GM18507 (cell line): ENCODE results near the gene CACNG8.

Experiments used
- DNase-seq: peaks from one replicate; pipeline ENCODE4 v3.0.0; 2011; ENCODE audit warnings: low read depth; ENCODE audit not compliant: insufficient read length; ENCODE audit errors: extremely low spot score
- FAIRE-seq: peaks from 2 replicates; lab custom pipeline; 2011; peaks lifted over from hg19 to GRCh38; lab: Jason Lieb, UNC

Gene CACNG8

DNA sequence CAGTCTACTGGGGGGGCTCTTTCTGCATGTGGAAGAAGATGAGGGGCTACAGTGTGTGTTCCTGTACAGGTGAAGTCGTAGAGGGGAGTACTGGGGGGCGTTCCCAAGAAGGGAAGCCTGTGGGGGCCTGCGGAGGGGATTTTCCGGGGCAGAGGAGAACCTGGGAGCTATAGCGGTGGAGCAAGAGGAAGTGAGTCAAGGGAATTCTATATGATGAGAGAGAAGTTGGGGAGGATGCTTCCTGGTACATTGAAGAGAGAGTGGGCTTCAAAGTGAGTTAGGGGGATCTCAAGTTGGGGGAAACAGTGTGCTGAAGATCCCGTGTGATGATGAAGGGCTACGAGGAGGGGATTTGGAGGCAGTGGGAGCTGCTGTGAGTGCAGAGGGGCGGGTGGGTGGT is 1.9 kb upstream of the CACNG8 start:
- no peak for DNase-seq
- no peak for FAIRE-seq

DNA sequence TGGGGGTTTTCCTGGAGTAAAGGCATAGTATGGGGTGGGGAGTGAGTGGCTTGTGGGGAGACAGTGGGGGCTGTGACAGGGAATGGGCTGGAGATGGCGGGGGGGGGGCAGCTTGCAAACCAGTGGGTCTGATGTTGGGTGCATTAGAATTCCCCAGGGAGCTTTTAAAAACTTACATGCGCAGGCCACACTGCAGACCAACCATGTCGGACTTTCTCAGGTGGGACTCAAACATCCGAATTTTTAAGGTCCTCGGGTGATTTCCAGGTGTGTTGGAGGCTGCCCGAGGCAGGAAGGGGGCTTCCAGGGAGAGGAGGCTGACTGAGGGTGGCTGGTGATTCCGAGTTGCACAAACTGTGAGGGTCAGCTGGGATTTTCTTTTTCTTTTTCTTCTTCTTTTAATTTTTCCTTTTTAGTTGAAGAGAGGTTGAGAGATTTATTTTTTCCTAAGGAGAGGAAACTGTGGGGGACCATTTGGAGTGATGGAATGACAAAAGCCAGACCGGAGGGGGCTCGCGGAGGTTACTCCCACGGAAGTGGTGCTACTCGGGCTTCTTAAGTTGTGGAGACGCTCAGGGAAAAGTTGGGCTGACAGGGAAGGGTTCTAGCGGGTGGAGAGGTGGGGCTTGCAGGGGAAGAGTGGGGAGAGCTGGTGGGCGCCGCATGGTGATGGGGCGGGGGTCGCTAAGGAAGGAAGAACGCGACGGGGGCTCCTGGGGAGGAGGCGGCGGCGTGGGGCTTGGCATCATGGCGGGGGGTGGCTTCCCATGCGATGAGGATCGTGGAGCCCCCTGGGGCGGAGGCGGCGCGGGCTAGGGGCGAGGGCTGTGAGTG is 997 bp upstream of the CACNG8 start:
- FAIRE-seq (no peak), DNase-seq (no peak)

DNA sequence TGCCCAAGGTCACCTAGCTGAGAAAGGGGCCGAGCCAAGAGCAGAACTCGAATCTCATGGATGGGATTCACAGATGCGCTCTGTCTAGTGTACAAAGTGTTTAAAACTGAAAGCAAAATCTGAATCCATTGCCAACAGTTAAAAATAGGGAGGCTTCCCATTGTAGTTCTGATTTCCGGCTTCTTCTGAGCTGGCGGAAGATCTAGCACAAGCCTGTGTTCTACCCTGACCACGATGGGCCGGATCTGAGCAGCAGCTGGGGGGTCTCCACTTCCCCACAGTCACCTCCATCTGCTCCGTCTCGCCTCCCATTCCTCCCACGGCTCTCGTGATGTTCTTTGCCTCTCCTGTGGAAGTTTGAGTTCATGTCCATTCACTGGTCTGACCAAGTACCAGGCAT is 2.4 kb downstream of the CACNG8 start:
- no peak for FAIRE-seq
- DNase-seq = no peak

DNA sequence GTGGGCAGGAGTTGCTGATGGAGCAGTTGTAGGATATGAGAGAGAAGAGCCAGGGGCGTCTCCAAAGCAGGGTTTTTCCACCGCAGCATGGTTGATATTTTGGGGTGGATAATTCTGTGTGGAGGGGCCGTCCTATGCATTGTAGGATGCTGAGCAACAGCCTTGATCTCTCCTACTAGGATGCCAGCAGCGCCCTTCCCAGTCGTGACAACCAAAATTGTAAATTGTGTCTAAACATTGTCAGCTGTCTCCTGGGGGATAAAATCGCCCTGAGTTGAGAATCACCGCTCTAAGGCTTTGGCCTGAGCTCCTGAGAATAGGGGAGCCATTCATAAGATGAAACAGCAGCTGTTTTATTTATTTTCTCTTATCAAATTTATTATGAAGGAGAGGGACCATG is 4.2 kb downstream of the CACNG8 start:
- FAIRE-seq (no peak), DNase-seq (no peak)

DNA sequence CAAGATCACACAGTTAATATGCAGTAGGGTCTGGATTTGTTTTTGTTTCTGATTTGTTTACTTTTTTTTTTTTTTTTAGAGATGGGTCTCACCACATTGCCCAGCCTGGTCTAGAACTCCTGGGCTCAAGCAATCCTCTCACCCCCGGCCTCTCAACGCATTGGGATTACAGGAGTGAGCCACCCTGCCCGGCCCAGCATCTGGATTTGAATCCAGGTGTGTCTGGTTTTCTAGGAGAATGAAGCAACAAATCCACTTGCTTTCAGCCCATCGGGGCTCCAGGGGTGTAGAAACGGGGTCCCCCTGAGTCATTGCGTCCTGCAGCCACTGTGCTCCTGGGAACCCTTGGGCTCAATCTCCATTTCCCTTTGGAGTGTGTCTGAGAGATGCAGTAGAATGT is 6.6 kb downstream of the CACNG8 start:
- no peak for FAIRE-seq
- DNase-seq = no peak

DNA sequence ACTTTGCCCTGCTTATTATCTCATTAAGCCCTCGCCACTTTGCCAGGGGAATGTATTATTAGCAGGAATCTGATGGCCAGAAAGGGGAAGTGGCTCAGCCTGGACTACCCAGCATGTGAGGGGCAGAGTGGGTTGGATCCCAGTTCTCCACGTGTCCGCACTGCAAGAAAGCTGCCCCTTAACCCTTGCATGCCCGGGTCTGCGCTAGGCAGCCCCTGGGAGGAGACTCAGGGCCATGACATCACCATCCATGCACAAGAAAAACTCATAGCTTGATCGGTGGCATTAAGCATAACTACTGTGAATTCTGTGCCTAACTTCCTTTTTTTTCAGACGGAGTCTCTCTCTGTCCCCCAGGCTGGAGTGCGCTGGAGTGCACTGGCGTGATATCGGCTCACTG is 8.9 kb downstream of the CACNG8 start:
- DNase-seq = no peak
- FAIRE-seq = no peak

DNA sequence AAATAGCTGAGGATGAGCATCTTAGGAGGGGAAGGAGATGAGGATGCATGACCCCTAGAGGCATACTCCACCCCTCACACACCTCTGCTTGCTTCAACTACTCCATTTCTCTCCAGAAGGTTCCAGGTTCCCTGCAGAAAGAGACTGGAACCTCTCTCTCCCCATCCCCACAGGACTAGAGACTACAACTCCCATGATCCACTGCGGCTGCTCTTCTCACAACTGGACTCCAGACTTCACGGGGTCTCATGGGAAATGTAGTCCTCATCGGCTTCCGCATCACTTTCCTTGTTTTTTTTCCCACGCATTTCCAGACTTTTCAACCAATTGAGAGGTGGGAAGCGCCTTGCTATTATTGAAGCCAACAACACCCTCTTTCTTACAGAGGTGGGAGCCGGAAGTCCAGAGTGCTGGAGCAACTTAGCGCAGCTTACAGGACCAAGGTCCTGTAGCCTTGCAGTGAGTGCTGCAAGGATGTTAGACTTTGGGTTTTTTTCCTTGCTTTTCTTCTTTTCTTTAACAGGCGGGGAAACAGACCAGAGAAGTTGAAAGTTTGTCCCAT is 14.8 kb downstream of the CACNG8 start:
- no peak for DNase-seq
- no peak for FAIRE-seq

DNA sequence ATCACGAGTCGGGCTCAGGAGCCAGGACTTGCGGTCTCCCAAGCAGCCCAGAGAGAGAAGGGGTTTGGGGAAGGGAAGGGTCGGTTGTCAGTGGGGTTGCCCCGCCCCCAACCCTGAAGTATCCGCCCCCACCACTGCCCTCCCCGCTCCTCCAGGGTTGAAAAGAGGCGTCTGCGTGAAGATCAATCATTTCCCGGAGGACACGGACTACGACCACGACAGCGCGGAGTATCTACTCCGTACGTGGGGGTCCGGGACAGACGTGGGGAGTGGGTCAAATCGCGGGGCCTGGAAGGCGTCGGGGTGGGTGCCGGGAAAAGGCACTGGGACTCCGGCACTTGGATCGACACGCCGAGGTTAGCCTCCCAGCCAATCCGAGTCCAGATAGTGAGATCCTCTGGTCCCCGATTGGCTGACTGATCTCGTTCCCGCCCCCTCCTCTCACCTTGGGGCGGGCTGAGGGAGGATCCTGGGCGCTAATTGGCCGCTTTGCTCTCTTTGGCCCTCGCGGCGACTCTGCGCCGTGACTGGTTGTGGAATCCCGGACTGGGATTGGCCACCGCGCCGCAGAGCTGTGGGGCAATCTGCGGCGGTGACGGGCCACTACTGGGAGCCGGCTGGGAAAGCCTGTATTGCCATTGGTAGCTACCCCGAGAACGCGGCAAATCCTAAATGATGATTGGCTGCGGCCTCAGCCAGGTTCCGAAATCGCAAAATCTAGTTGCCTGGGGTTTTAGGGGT is 15.4 kb downstream of the CACNG8 start:
- no peak for DNase-seq
- no peak for FAIRE-seq

DNA sequence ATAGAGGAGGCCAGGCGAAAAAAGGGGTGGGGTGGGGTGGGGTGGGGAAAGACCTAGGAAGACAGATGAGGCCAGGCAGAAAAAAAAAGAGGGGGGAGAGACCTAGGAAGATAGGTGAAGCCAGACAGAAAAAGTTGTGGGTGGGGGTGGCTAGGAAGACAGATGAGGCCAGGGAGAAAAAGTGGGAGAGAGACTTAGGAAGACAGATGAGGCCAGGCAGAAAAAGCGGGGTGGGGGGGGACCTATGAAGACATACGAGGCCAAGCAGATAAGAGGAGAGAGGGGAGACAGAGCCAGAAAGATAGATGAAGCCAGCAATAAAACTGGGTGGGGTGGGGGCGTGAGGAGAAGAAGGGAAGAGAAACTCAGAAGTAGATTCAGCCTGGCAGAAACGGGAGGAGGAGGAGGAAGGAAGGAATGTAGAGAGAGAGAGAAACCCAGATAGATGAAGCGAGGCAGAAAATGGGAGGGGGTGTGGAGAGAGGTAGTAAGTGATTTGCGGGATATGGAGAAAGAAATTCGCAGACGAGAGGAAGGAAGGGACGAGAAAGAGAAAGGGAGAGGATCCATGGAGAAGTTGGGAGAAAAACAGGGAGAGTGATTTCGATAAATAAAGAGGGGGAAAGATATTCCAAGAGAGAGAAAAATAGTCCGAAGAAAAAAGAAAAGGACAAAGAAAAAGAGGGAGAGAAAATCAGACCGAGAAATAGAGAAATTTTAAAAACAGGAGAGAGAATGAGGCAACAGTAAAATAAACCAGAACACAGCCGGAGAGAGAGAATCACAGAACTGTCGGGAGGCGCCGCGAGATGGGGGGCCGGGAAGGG is 16.5 kb downstream of the CACNG8 start:
- DNase-seq (no peak), FAIRE-seq (no peak)

DNA sequence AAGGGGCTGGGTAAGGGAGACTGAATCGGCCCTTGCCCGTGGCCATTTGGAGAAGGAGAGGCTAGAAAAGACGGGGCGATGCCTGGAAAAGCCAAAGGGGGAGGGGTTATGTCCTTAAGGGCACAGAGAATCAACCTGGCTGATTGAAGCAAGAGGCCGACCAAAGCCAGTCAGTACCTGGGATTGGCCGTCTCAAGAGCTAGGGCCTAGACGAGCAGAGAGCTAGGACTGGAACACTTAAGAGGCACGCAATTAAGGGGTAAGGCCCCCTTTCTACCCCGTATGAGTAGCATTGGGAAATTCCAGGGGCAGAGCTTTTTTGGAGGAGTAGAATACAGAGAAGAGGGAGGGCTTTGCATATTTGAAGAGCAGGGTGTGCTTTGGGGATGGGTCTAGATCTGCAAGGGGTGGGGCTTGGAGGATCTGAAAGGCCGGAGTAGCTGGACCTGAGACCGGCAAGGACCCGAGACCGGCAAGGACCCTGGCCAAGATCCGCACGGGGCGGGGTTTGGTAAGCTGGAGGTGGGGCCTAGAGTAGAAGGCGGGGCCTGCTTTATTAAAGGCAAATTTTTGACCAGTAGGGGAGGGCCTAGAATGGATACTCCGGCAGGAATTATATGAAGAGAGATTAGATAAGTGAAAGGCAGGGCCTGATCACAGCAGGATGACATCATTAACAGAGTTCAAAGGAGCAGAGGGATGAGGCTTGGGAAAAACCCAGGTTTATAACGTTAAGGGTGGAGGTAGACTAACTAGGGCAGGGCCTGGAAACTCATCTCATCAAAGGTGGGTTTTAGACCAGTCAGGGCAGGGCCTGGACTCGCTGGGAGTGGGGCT is 18.0 kb downstream of the CACNG8 start:
- FAIRE-seq (no peak), DNase-seq (no peak)

DNA sequence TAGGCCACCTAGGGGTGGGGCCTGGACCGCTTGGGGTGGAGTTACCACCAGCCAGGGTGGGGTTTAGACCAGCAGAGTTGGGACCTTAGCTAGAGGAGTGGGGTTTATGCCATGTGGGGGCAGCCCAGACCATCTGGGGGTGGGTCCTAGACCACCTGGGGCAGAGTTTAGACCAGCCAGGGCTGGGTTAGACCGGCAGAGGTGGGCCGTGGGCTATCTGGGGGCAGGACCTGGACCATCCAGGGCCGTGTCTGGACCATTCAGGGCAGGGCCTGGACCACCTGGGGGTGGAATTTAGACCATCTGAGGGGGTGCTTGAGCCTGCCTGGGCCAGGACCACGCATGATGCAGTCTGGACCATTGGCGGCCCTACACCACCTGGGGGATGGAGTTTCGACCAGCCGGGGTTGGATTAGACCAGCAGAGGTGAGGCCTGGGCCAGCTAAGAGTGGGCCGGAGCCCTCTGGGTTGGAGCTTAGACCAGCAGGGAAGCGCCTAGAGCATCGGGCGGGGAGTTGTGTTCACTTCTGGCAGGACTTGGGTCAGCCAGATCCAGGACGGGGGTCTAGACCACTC is 18.7 kb downstream of the CACNG8 start:
- DNase-seq = no peak
- no peak for FAIRE-seq

DNA sequence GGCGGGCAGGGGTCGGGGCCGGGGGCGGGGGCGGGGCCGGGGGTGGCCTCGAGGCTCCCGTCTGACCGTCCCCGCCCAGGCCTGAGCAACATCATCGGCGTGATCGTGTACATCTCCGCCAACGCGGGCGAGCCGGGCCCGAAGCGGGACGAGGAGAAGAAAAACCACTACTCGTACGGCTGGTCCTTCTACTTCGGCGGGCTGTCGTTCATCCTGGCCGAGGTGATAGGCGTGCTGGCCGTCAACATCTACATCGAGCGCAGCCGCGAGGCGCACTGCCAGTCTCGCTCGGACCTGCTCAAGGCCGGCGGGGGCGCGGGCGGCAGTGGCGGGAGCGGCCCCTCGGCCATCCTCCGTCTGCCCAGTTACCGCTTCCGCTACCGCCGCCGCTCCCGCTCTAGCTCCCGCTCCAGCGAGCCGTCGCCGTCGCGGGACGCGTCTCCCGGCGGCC is 19.3 kb downstream of the CACNG8 start:
- DNase-seq (no peak), FAIRE-seq (no peak)

DNA sequence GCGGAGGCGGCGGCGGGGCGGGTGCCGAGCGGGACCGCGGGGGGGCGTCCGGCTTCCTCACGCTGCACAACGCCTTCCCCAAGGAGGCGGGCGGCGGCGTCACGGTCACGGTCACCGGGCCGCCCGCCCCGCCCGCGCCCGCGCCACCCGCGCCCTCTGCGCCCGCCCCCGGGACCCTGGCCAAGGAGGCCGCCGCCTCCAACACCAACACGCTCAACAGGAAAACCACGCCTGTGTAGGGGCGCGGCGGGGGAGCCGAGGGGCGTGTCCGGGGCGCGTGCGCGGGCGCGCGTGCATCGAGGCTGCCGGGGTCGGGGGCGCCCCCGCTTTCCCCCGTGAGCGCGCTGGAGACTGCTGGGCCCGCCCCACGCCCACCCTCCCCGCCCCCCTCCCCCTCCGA is 19.9 kb downstream of the CACNG8 start:
- DNase-seq (no peak), FAIRE-seq (no peak)

DNA sequence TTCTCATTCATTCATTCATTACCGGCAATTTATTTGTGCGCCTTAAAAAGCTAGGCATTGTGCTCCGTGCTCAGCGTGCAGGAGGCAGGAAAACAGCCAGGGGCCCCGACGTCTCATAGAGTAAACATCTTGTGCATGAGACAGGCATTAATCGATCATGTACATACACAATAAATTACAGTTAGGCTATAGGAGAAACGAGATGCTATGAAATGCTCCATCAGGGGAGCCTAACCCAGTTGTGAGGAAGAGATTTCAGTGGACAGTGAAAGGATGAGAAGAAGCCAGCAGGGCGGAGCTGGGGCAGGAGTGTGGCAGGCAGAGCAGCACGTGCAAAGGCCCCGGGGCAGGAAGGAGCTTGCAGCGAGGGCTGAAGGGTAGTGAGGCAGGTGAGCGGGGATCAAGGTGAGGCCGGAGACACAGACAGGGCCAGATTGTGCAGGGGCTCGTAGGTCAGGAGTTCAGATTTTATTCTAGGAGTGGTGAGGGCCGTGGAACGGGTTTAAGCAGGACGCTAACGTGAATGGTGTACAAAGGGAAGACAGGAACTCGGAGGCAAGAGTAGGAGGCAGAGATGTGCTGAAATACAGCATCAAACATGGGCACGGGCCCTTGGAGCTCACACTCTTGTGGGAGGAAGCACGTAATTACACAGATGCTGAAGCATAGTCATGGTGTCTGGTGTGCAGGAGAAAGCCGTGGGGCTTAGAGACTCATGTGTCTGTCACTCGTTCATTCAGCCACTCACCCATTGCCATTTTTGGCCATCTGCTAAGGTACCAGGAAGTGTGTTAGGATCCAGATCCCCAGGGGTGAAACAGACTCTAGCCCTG is 20.9 kb downstream of the CACNG8 start:
- no peak for FAIRE-seq
- DNase-seq = no peak

DNA sequence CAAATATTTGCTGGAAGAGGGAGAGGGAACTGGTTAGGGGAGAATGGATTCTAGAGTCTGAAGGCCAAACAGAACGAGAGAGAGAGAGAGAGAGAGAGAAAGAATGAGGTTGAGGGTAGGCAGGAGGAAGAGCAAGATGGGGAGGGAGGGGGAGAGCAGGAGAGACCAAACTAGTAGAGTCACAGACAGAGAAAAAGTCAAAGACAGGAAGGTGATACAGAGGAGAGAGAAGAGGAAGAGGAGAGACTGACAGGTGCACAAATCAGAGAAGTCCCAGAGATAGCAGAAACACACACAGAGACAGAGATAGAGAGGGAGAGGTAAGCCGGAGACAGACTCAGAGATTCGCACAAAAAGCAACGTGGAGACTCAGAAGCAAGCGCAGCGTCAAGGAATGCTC is 23.1 kb downstream of the CACNG8 start:
- FAIRE-seq = no peak
- no peak for DNase-seq

DNA sequence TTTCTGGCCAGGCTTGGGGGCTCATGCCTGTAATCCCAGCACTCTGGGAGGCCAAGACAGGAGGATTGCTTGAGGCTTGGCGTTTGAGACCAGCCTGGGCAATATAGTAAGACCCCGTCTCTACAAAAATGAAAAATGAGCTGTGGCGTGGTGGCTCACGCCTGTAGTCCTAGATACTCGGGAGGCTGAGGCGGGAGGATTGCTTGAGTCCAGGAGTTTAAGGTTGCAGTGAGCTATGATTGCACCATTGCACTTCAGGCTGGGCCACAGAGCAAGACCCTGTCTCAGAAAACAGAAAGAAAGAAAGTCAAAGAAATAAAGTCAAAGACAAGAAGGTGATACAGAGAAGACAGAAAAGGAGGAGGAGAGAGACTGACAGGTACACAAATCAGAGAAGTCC is 26.2 kb downstream of the CACNG8 start:
- FAIRE-seq (no peak), DNase-seq (no peak)

DNA sequence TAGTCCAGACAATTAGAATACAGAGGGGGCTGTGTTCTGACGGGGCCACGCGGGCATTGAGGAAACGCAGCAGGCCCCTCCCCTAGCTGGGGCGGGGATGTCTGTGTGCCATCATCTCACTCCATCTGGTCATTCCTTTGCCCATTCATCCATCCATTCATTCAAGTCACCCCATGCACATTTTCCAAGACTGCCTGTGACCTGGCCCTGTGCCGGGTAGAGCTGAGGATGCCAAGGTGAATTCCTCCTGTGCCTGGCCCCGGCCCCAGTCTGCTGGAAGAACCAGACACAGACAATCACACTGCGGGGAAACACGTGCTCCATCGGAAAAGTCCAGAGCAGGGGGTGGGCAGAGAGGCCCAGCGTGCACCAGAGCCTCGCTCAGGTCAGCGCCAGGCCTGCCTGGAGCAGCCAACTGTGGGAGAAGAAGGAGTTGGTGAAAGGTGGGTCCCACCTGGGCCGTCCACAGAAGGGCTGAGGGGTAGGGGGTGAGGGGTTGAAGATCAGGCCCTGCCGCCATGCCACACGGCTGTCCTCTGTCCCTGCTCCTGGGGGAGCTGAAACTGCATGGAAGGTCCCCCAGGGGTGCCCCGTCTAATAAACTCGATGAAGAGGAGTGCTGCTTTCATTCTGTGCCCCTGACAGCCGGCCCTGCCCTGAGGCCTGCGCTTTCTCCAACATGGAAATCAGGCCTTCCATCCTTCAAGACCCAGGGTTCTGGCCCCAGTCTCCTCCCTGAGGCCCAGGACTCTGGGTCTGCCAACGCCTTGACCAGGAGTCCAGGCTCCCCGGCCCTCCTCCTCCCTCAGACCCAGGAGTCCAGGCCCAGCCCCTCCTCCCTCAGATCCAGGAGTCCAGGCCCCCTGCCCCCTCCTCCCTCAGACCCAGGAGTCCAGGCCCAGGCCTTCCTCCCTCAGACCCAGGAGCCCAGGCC is 27.1 kb downstream of the CACNG8 start:
- DNase-seq = no peak

More for the DNA sequence above, 27.1 kb downstream of the CACNG8 start:
- no peak for FAIRE-seq
